ENCODE measurements around the gene SS18. TPM values are rescaled to one million over a fixed set of nuclear protein-coding genes. Genes with fewer than 3 reads are reported as not detected.
A peak's percentile ranks its signal among the peaks of the same experiment; 100 is the strongest.

The SS18 gene
- total RNA-seq, 1 donor: 120 TPM

DNA sequence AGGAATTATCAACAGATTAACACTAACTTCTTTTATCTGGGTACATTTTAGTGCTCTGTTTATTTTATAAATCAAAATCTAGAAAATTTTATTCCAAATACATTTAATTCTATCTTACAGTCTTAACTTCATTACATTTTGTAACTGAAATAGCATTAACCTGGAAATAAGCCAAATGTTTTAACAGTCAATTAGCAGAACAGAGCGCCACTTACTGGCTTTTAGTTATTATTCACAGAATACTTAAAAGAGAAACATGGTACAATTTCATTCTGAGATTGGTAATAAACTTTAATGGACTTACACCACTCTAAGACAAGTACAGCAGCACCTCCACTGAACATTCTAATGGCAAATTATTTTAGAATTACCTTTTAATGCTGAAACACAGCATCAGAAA lies 38.6 kb downstream of the SS18 start:
- DNase-seq (ENCODE audit: insufficient read length, low spot score, missing footprints): no peak
- H3K4me3 ChIP-seq (ENCODE audit: insufficient read depth, low read length): no peak overlapping the region
- peaks cover 10% of the 10 kb centered on the region for H4K20me1 ChIP-seq (ENCODE audit: insufficient read depth, low read length)
- H2AFZ ChIP-seq (ENCODE audit: low read length): no peak overlapping the region
- TF ChIP-seq, protein P1, sequence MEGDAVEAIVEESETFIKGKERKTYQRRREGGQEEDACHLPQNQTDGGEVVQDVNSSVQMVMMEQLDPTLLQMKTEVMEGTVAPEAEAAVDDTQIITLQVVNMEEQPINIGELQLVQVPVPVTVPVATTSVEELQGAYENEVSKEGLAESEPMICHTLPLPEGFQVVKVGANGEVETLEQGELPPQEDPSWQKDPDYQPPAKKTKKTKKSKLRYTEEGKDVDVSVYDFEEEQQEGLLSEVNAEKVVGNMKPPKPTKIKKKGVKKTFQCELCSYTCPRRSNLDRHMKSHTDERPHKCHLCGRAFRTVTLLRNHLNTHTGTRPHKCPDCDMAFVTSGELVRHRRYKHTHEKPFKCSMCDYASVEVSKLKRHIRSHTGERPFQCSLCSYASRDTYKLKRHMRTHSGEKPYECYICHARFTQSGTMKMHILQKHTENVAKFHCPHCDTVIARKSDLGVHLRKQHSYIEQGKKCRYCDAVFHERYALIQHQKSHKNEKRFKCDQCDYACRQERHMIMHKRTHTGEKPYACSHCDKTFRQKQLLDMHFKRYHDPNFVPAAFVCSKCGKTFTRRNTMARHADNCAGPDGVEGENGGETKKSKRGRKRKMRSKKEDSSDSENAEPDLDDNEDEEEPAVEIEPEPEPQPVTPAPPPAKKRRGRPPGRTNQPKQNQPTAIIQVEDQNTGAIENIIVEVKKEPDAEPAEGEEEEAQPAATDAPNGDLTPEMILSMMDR (IDR thresholded peaks at IDR 0.05; ENCODE audit: extremely low read depth, low read depth, low read length): no peak
- H3K36me3 ChIP-seq (ENCODE audit: insufficient read depth, low read length): peaks cover 44% of the 10 kb centered on the region
- peaks cover 52% of the 10 kb centered on the region for H3K79me2 ChIP-seq (ENCODE audit: insufficient read depth, low read length)
- no peak overlapping the region for H3K4me2 ChIP-seq (ENCODE audit: insufficient read depth, low read length)
- H3K9me3 ChIP-seq (ENCODE audit: low read depth, low read length): no peaks in the 10 kb centered on the region
- H3K4me1 ChIP-seq (ENCODE audit: insufficient read depth, low read length): no peaks in the 10 kb centered on the region
- H3K27me3 ChIP-seq (ENCODE audit: insufficient read depth, low read length): no peaks in the 10 kb centered on the region
- H3K27ac ChIP-seq (ENCODE audit: low read depth, low read length): no peak overlapping the region

DNA sequence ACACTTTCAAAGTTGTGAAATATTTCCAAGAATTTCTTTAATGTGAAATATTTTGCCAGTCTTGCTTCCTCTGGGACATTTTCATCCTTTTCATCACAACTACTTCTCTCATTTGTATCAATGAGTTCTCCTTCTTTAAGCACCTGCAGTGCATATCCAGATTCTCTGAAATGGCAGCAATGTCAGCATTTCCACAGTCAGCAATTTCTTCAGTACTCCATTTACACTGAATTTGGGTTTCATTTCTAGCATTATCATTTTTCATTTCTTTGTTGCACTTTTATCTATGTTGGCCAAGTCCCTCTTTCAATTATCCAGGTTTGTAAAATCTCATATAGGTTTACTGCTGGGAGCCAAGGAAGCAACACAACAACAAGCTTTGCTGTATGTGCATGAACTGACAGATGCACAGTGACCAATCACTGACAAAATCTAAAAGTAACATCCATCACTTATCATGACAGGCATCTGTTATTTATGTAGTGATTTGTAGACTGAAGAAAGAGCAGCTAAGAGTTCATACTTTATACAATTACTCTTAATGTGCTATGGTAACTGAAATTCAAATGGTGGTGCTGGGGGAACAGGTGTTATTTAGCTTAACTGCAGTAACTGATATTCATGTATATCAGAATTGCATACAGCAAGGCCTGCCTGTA lies 43.9 kb downstream of the SS18 start:
- TF ChIP-seq, protein P1 (IDR thresholded peaks at IDR 0.05; ENCODE audit: extremely low read depth, low read depth, low read length): no peak
- peaks cover 58% of the 10 kb centered on the region for H3K79me2 ChIP-seq (ENCODE audit: insufficient read depth, low read length)
- peaks cover 7% of the 10 kb centered on the region for H4K20me1 ChIP-seq (ENCODE audit: insufficient read depth, low read length)
- no peak overlapping the region for H3K4me3 ChIP-seq (ENCODE audit: insufficient read depth, low read length)
- H3K27me3 ChIP-seq (ENCODE audit: insufficient read depth, low read length): no peaks in the 10 kb centered on the region
- H3K36me3 ChIP-seq (ENCODE audit: insufficient read depth, low read length): peaks cover 7% of the 10 kb centered on the region
- H3K4me2 ChIP-seq (ENCODE audit: insufficient read depth, low read length): no peak overlapping the region
- H2AFZ ChIP-seq (ENCODE audit: low read length): no peak overlapping the region
- no peaks in the 10 kb centered on the region for H3K9me3 ChIP-seq (ENCODE audit: low read depth, low read length)
- no peak for DNase-seq (ENCODE audit: insufficient read length, low spot score, missing footprints)
- no peaks in the 10 kb centered on the region for H3K4me1 ChIP-seq (ENCODE audit: insufficient read depth, low read length)
- H3K27ac ChIP-seq (ENCODE audit: low read depth, low read length): no peak overlapping the region

DNA sequence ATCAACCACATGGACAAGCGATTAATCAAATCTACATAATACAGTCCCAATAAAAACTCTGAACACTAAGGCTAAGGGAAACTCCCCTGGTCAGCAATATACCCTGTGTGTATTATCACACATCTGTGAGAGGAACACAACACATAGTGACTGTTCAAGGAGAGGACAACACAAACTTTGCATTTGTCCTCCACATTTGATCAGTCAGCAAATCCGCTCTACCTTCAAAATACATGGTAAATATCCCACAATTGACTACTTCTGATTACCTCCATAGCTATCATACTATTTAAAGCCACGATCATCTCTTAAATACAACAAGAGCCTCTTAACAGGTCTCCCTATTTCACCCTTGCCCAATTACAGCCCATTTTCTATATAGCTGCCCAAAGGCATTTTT lies 45.6 kb downstream of the SS18 start:
- H4K20me1 ChIP-seq (ENCODE audit: insufficient read depth, low read length): peaks cover 7% of the 10 kb centered on the region
- H3K79me2 ChIP-seq (ENCODE audit: insufficient read depth, low read length): peaks cover 68% of the 10 kb centered on the region
- H3K36me3 ChIP-seq (ENCODE audit: insufficient read depth, low read length): peaks cover 7% of the 10 kb centered on the region
- H3K9me3 ChIP-seq (ENCODE audit: low read depth, low read length): no peaks in the 10 kb centered on the region
- no peak overlapping the region for H3K27ac ChIP-seq (ENCODE audit: low read depth, low read length)
- H3K4me1 ChIP-seq (ENCODE audit: insufficient read depth, low read length): no peaks in the 10 kb centered on the region
- TF ChIP-seq, protein P1 (IDR thresholded peaks at IDR 0.05; ENCODE audit: extremely low read depth, low read depth, low read length): no peak
- H3K4me3 ChIP-seq (ENCODE audit: insufficient read depth, low read length): no peak overlapping the region
- no peak for DNase-seq (ENCODE audit: insufficient read length, low spot score, missing footprints)
- no peak overlapping the region for H2AFZ ChIP-seq (ENCODE audit: low read length)
- H3K4me2 ChIP-seq (ENCODE audit: insufficient read depth, low read length): no peak overlapping the region
- no peaks in the 10 kb centered on the region for H3K27me3 ChIP-seq (ENCODE audit: insufficient read depth, low read length)

DNA sequence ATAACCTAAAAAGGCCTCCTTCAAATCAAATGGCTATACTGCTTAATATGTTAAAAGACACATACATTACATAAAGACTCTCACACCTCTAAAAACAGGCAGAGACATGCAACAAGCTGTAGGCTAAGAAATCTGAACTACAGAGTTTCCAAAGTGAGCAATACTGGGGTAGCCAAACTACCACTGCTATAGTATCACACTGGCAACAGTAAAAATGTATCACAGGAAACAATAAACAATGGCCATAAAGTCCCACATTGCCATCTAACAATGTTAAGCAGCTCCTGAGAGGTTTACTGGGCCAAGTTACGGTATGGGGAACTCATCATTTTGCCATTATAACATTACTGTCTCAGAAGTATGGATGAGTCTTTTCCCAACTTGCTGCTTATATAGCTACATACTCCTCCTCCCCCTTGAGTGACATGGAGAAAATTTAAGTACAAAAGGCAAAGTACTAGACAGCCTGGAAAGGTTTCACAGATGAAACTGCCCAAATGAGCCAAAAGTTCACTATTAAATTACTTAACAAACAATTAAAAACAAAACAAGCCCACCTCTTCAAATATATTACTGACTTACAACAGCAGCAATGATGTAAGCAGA lies 50.3 kb downstream of the SS18 start:
- no peak for DNase-seq (ENCODE audit: insufficient read length, low spot score, missing footprints)
- H3K27ac ChIP-seq (ENCODE audit: low read depth, low read length): peak overlapping the region; percentile 34
- no peak overlapping the region for H3K4me3 ChIP-seq (ENCODE audit: insufficient read depth, low read length)
- peaks cover 44% of the 10 kb centered on the region for H3K79me2 ChIP-seq (ENCODE audit: insufficient read depth, low read length)
- no peaks in the 10 kb centered on the region for H4K20me1 ChIP-seq (ENCODE audit: insufficient read depth, low read length)
- no peak overlapping the region for H2AFZ ChIP-seq (ENCODE audit: low read length)
- no peaks in the 10 kb centered on the region for H3K27me3 ChIP-seq (ENCODE audit: insufficient read depth, low read length)
- H3K4me1 ChIP-seq (ENCODE audit: insufficient read depth, low read length): no peaks in the 10 kb centered on the region
- H3K36me3 ChIP-seq (ENCODE audit: insufficient read depth, low read length): peaks cover 27% of the 10 kb centered on the region
- TF ChIP-seq, protein P1 (IDR thresholded peaks at IDR 0.05; ENCODE audit: extremely low read depth, low read depth, low read length): no peak
- no peak overlapping the region for H3K4me2 ChIP-seq (ENCODE audit: insufficient read depth, low read length)
- H3K9me3 ChIP-seq (ENCODE audit: low read depth, low read length): no peaks in the 10 kb centered on the region
